Kidney (tissue), 14 donors: ENCODE results near the gene TENT4B. TPM values are rescaled to one million over a fixed set of nuclear protein-coding genes. Genes with fewer than 3 reads are reported as not detected.

ENCODE experiments used
- DNase-seq, 5 donors: peaks; one replicate each; pipeline ENCODE4 v3.0.0-alpha.2; 2013 to 2020
- FAIRE-seq: peaks from 2 replicates; lab custom pipeline; 2012; peaks lifted over from hg19 to GRCh38; lab: Jason Lieb, UNC
- H3K27ac ChIP-seq, 2 donors: one replicate each; pipeline ENCODE4 v1.7.0; 2013; ENCODE audit warnings: low read depth in 2 of 2, low read length in 2 of 2, inconsistent platforms in 1 of 2
- H3K27me3 ChIP-seq: one replicate; pipeline ENCODE4 v1.7.1; 2013; ENCODE audit warnings: low read length, inconsistent platforms; ENCODE audit not compliant: control insufficient read depth, insufficient read depth
- H3K36me3 ChIP-seq, 3 donors: one replicate each; pipeline versions ENCODE4 v1.7.0 to v1.7.1; 2013; ENCODE audit warnings: low read length in 3 of 3, control low read depth in 1 of 3, inconsistent platforms in 1 of 3; ENCODE audit not compliant: insufficient read depth in 3 of 3, control insufficient read depth in 2 of 3
- H3K4me1 ChIP-seq, 3 donors: one replicate each; pipeline versions ENCODE4 v1.7.0 to v1.7.1; 2013; ENCODE audit warnings: low read length in 3 of 3, inconsistent platforms in 1 of 3, low read depth in 1 of 3; ENCODE audit not compliant: control insufficient read depth in 2 of 3, insufficient read depth in 2 of 3
- H3K4me3 ChIP-seq, 3 donors: one replicate each; pipeline versions ENCODE4 v1.7.0 to v1.8.1; 2013; ENCODE audit warnings: low read length in 3 of 3, control low read depth in 1 of 3, inconsistent platforms in 1 of 3
- H3K9ac ChIP-seq, 3 donors: one replicate each; pipeline versions ENCODE4 v1.7.0 to v1.7.1; 2013; ENCODE audit warnings: low read length in 3 of 3, control low read depth in 1 of 3, inconsistent platforms in 1 of 3
- H3K9me3 ChIP-seq, 3 donors: one replicate each; pipeline versions ENCODE4 v1.7.0 to v1.7.1; 2013; ENCODE audit warnings: low read length in 3 of 3, control low read depth in 1 of 3, inconsistent platforms in 1 of 3; ENCODE audit not compliant: control insufficient read depth in 2 of 3, insufficient read depth in 1 of 3
- CTCF ChIP-seq: IDR thresholded peaks from 3 replicates; pipeline ENCODE4 v1.5.1; 2012; ENCODE audit warnings: mild to moderate bottlenecking, moderate library complexity, borderline replicate concordance; ENCODE audit not compliant: insufficient read depth; ENCODE audit errors: extremely low read depth
- intact Hi-C: fragments of 100-400 bp; cut with DNase I; formaldehyde crosslinking; loops from one replicate; pipeline ENCODE4 v1.11.1; 2022
- polyA plus RNA-seq: library from polyadenylated mRNA; stranded (reverse); fragments of 350-450 nt; fragmentation: Illumina TruSeq; extraction: RNeasy Lipid Tissue Mini Kit (QIAGEN cat#74804); gene quantifications from one replicate; pipeline ENCODE4 v1.2.3, GENCODE V29; 2014; ENCODE audit warnings: low read depth, low replicate concordance; ENCODE audit not compliant: insufficient read depth
- total RNA-seq: library from RNA; stranded (reverse); fragmentation: NEBNext Ultra II Directional; extraction: Animal tissue kit (Norgen Biotek cat#: 25700); gene quantifications from one replicate; pipeline ENCODE4 v1.2.1, GENCODE V29; 2021
- donor health status: control.
- donor health status: control.
- donor health status: control.
- donor health status: control.
- donor health status: control.
- donor health status: DM: yes; HTN: yes; CAD: no.
- donor health status: Normal renal cell carcinoma (clear cell type).

Gene TENT4B
- total and polyA plus RNA-seq, 2 donors from 2014 or later: 4.7 to 13.2 TPM

GRCh38 chr16:50272111-50272571 lies 119.0 kb downstream of the TENT4B start:
- H3K9me3 ChIP-seq: no peaks in the 10 kb centered on the region
- intact Hi-C loops: no loop called here
- H3K9ac ChIP-seq: no peak overlapping the region
- no peak overlapping the region for H3K4me3 ChIP-seq
- no peaks in the 10 kb centered on the region for H3K36me3 ChIP-seq
- no peaks in the 10 kb centered on the region for H3K27me3 ChIP-seq
- peaks cover 0 to 2% (median 0%) of the 10 kb centered on the region in 3 donors for H3K4me1 ChIP-seq
- DNase-seq (peak in 1 of 5 donors; percentile 57), FAIRE-seq (no peak)
- TF ChIP-seq CTCF: no peak
- H3K27ac ChIP-seq: no peak overlapping the region

- intact Hi-C loops: no loop called here
- Histone ChIP-seq H3K9me3 (no peaks in the 10 kb centered on the region), H3K36me3 (no peaks in the 10 kb centered on the region), H3K27ac (no peak overlapping the region), H3K27me3 (no peaks in the 10 kb centered on the region), H3K4me1 (peaks cover 0 to 2% (median 0%) of the 10 kb centered on the region in 3 donors), H3K9ac (no peak overlapping the region), H3K4me3 (no peak overlapping the region)
- FAIRE-seq (no peak), DNase-seq (peak in 1 of 5 donors; percentile 53)
- TF ChIP-seq CTCF: no peak
These were observed 119.7 kb downstream of the TENT4B start for GRCh38 chr16:50272687-50273381.

DNA sequence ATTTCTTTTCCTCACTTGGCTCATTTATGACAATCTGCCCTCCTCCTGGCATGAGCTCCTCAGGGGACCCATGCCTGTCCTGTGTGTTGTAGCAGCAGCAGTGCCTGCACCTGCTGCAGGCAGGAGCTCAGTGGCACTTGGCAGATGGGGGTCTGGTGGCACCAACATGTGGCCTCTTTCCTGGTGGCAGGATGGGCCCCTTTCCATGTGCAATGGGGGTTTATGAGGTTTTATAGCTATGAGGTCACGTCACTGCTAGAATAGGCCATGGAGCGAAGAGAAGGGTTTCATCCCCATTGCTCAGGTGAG lies 120.2 kb downstream of the TENT4B start:
- H3K4me1 ChIP-seq: peaks cover 0 to 2% (median 0%) of the 10 kb centered on the region in 3 donors
- no peak for DNase-seq
- no peak for TF ChIP-seq CTCF

More for the DNA sequence above, 120.2 kb downstream of the TENT4B start:
- Histone ChIP-seq H3K27me3 (no peaks in the 10 kb centered on the region), H3K9ac (no peak overlapping the region), H3K9me3 (no peaks in the 10 kb centered on the region), H3K4me3 (no peak overlapping the region), H3K27ac (no peak overlapping the region), H3K36me3 (no peaks in the 10 kb centered on the region)
- no peak for FAIRE-seq
- intact Hi-C loops: no loop called here
